Parathyroid adenoma (tissue), 2 donors: ENCODE data around the gene DNAJC1.

Experiments
- H2AFZ ChIP-seq: fragments of 300-600 bp; sonication (generic); one replicate; pipeline ENCODE4 v1.7.0; 2017; ENCODE audit warnings: antibody characterized with exemption, mild to moderate bottlenecking
- H3K27ac ChIP-seq: fragments of 300-600 bp; sonication (generic); one replicate; pipeline ENCODE4 v1.7.0; 2017
- H3K27me3 ChIP-seq: fragments of 300-600 bp; sonication (generic); one replicate; pipeline ENCODE4 v1.7.0; 2017; ENCODE audit warnings: low read length; ENCODE audit not compliant: control insufficient read depth, insufficient read depth
- H3K36me3 ChIP-seq: fragments of 300-600 bp; sonication (generic); one replicate; pipeline ENCODE4 v1.7.0; 2017; ENCODE audit warnings: low read length; ENCODE audit not compliant: control insufficient read depth, insufficient read depth
- H3K4me1 ChIP-seq: fragments of 300-600 bp; sonication (generic); one replicate; pipeline ENCODE4 v1.7.0; 2017; ENCODE audit warnings: control low read depth
- H3K4me2 ChIP-seq: fragments of 300-600 bp; sonication (generic); one replicate; pipeline ENCODE4 v1.7.0; 2017; ENCODE audit warnings: low read length
- H3K4me3 ChIP-seq: fragments of 300-600 bp; sonication (generic); one replicate; pipeline ENCODE4 v1.7.0; 2017; ENCODE audit warnings: low read depth, low read length
- H3K79me2 ChIP-seq: fragments of 300-600 bp; sonication (generic); one replicate; pipeline ENCODE4 v1.7.0; 2017; ENCODE audit warnings: control low read depth
- H3K9ac ChIP-seq: fragments of 300-600 bp; sonication (generic); one replicate; pipeline ENCODE4 v1.7.0; 2017; ENCODE audit warnings: mild to moderate bottlenecking
- H3K9me3 ChIP-seq: fragments of 300-600 bp; sonication (generic); one replicate; pipeline ENCODE4 v1.7.0; 2017; ENCODE audit warnings: low read length; ENCODE audit not compliant: control insufficient read depth
- CTCF ChIP-seq: fragments of 300-600 bp; sonication (generic); IDR thresholded peaks from one replicate; pipeline ENCODE4 v1.7.0; 2017; ENCODE audit warnings: antibody characterized with exemption, mild to moderate bottlenecking
- donor health status: primary hyperparathyroidism.

The DNAJC1 gene

GRCh38 chr10:21811245-21811585 is 192.3 kb downstream of the DNAJC1 start:
- no peak for TF ChIP-seq CTCF
- Histone ChIP-seq H3K4me2 (no peak overlapping the region), H3K9ac (no peak overlapping the region), H3K36me3 (no peaks in the 10 kb centered on the region), H3K4me3 (no peak overlapping the region), H3K9me3 (no peaks in the 10 kb centered on the region), H3K4me1 (no peaks in the 10 kb centered on the region), H3K79me2 (no peaks in the 10 kb centered on the region), H2AFZ (no peak overlapping the region), H3K27ac (no peak overlapping the region), H3K27me3 (no peaks in the 10 kb centered on the region)

DNA sequence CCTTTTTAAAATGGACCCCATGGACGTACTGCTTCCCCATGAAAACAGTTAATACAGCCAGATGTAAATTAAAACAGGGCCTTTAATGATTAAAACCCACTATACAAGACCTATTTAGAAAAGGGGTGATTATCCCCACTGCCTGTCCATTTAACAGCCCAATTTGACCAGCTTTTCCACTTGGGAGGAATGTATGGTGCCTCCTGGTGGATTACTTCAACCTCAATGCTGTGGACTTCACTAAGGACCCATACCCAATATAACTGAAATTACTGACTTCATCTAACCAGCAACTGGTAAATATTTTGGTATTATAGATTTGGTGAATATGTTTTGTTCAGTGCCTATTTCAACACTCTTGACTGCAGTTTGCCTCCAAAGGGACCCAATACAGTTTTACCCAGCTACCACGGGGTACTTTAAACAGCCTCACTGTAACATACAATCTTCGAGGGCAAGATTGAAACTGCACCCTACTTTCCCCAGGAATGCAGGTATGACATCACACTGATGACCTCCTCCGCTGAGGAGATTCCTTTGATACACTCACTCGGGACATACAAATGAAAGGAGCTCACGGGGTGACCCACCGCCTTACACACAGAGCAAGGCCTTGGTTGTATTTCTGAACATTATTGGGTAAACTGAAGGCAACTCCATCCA is 192.8 kb downstream of the DNAJC1 start:
- no peaks in the 10 kb centered on the region for H3K4me1 ChIP-seq
- H3K9ac ChIP-seq = no peak overlapping the region
- H3K4me2 ChIP-seq = no peak overlapping the region
- H3K27me3 ChIP-seq = no peaks in the 10 kb centered on the region
- TF ChIP-seq CTCF = no peak
- H3K9me3 ChIP-seq = no peaks in the 10 kb centered on the region
- H3K79me2 ChIP-seq = no peaks in the 10 kb centered on the region
- H2AFZ ChIP-seq = no peak overlapping the region
- no peak overlapping the region for H3K4me3 ChIP-seq
- H3K36me3 ChIP-seq = no peaks in the 10 kb centered on the region
- H3K27ac ChIP-seq = no peak overlapping the region

DNA sequence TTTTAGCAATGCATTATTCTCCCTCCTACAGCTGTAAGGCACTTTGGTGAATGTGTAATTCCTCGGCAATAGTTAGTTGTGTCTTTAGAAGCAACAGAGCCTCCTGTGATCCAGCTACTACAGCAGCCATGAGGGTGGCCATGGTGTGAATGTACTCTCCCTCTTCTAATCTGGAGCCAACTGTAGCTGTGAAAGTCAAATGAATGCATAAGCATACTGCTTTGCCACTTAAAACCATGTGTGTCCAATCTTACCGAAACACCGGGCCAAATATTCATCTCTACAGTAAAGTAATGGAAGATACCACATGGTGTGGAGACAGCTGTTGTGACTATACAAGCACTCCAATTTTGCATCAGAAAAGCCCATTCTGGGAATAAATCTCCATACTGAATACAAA is 195.0 kb downstream of the DNAJC1 start:
- Histone ChIP-seq H3K9me3 (no peaks in the 10 kb centered on the region), H3K27ac (no peak overlapping the region), H3K4me1 (no peaks in the 10 kb centered on the region), H3K4me2 (no peak overlapping the region), H3K27me3 (no peaks in the 10 kb centered on the region), H2AFZ (no peak overlapping the region), H3K9ac (no peak overlapping the region), H3K79me2 (no peaks in the 10 kb centered on the region), H3K4me3 (no peak overlapping the region), H3K36me3 (no peaks in the 10 kb centered on the region)
- no peak for TF ChIP-seq CTCF

- TF ChIP-seq CTCF = no peak
These were observed 196.3 kb downstream of the DNAJC1 start for GRCh38 chr10:21807180-21807579.

DNA sequence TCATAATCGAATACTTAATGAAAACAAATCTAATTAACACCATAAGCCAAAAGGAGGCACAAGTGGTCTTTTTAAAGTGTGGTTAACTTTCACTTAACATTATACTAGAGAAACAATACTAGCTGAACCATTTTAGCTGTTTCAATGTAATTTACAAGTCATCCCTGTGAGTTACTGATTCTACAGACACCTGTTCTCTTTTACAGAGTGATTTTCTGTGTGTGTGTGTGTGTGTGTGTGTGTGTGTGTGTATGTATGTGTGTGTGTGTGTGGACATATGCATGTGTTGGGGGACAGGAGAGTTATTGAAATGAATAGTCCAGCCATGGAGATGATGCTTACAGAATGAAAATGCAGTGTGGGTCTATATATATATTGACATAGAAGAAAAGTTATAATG is 200.2 kb downstream of the DNAJC1 start:
- Histone ChIP-seq H3K79me2 (no peaks in the 10 kb centered on the region), H3K4me2 (no peak overlapping the region), H3K4me3 (no peak overlapping the region), H3K27me3 (no peaks in the 10 kb centered on the region), H3K36me3 (no peaks in the 10 kb centered on the region), H3K9ac (no peak overlapping the region), H3K9me3 (no peaks in the 10 kb centered on the region), H3K27ac (no peak overlapping the region), H2AFZ (no peak overlapping the region), H3K4me1 (no peaks in the 10 kb centered on the region)
- no peak for TF ChIP-seq CTCF

More at GRCh38 chr10:21807180-21807579, 196.3 kb downstream of the DNAJC1 start:
- H3K4me2 ChIP-seq = no peak overlapping the region
- H3K9me3 ChIP-seq = no peaks in the 10 kb centered on the region
- H3K27ac ChIP-seq = no peak overlapping the region
- H3K27me3 ChIP-seq = no peaks in the 10 kb centered on the region
- no peaks in the 10 kb centered on the region for H3K36me3 ChIP-seq
- H3K9ac ChIP-seq = no peak overlapping the region
- no peak overlapping the region for H3K4me3 ChIP-seq
- H3K79me2 ChIP-seq = no peaks in the 10 kb centered on the region
- H3K4me1 ChIP-seq = no peaks in the 10 kb centered on the region
- no peak overlapping the region for H2AFZ ChIP-seq
